Upper lobe of left lung (tissue), 4 donors: ENCODE measurements around the gene CYTIP.

Experiments
- EP300 ChIP-seq, 4 donors: sonication (generic); formaldehyde crosslinking; IDR thresholded peaks; one replicate each; pipeline ENCODE4 v1.5.1; 2017; ENCODE audit warnings: antibody characterized with exemption in 4 of 4, control low read depth in 2 of 4
- TF ChIP-seq, protein P1 (sequence below), 6 experiments: fragments of 450-650 bp in 4 of 6; fragments of 200-600 bp in 2 of 6; sonication (generic) in 2 of 6; IDR thresholded peaks; one replicate each; pipeline ENCODE4 v1.5.1; 2016 to 2019; ENCODE audit warnings: antibody characterized with exemption in 6 of 6

DNA sequence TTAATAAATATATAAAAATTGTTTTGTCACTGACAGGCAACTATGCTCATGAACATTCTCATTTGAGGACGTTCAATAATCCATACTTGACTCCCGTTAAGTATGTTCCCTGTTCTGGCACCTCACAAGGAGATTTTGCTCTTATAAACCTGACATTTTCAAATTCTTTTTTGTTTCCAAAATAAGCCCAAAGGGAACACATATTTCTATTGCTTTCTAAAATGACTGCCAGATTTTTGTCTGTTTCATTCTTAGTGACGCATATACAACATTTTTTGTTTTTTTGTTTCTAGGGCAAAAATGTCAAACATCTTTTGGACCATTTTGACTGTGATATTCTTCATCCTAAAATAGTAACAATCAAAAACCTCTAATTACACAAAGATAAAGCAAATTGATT is 50.5 kb downstream of the CYTIP start:
- TF ChIP-seq EP300 (IDR thresholded peaks at IDR 0.05): no peak
- TF ChIP-seq, protein P1, sequence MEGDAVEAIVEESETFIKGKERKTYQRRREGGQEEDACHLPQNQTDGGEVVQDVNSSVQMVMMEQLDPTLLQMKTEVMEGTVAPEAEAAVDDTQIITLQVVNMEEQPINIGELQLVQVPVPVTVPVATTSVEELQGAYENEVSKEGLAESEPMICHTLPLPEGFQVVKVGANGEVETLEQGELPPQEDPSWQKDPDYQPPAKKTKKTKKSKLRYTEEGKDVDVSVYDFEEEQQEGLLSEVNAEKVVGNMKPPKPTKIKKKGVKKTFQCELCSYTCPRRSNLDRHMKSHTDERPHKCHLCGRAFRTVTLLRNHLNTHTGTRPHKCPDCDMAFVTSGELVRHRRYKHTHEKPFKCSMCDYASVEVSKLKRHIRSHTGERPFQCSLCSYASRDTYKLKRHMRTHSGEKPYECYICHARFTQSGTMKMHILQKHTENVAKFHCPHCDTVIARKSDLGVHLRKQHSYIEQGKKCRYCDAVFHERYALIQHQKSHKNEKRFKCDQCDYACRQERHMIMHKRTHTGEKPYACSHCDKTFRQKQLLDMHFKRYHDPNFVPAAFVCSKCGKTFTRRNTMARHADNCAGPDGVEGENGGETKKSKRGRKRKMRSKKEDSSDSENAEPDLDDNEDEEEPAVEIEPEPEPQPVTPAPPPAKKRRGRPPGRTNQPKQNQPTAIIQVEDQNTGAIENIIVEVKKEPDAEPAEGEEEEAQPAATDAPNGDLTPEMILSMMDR (IDR thresholded peaks at IDR 0.05): no peak
